ENCODE measurements around the gene TTLL12. TPM values are rescaled to one million over a fixed set of nuclear protein-coding genes. Genes with fewer than 3 reads are reported as not detected.

Gene TTLL12
- total RNA-seq, 1 donor from 2014 or later: 21.4 TPM

- H3K27ac Mint-ChIP-seq (ENCODE audit: unreplicated experiment): no peak within 1 kb of the TSS
Measured at GRCh38 chr22:43151251-43152002, 35.5 kb downstream of the TTLL12 start, which contains the start of gene TSPO. TSS of gene TSPO (plus strand) at chr22:43151559. CDS start at chr22:43159239, 7,680 bp downstream.

GRCh38 chr22:43150731-43151206, 36.2 kb downstream of the TTLL12 start:
- Histone ChIP-seq H3K4me1 (ENCODE audit: insufficient read depth, low read length) (peaks cover 9% of the 10 kb centered on the region), H3K27ac (ENCODE audit: low read depth, low read length) (no peak overlapping the region), H3K9me3 (ENCODE audit: insufficient read depth, low read depth, low read length) (no peaks in the 10 kb centered on the region), H3K79me2 (ENCODE audit: insufficient read depth, low read length) (peaks cover 42% of the 10 kb centered on the region), H3K4me2 (ENCODE audit: low read length) (peak overlapping the region; percentile 98), H3K36me3 (ENCODE audit: insufficient read depth, low read length) (no peaks in the 10 kb centered on the region), H3K4me3 (ENCODE audit: insufficient read depth, low read depth, low read length) (peak overlapping the region; percentile 71), H3K27me3 (ENCODE audit: insufficient read depth, low read length) (no peaks in the 10 kb centered on the region), H2AFZ (ENCODE audit: low read depth, low read length) (peak overlapping the region; percentile 98), H3K9ac (ENCODE audit: low read length) (peak overlapping the region; percentile 86), H4K20me1 (ENCODE audit: insufficient read depth, low read length) (peaks cover 23% of the 10 kb centered on the region)
- DNase-seq (ENCODE audit: low read depth) (no peak), FAIRE-seq (no peak)
- peaks cover 4% of the 10 kb centered on the region for H3K27me3 Mint-ChIP-seq (ENCODE audit: low read depth, unreplicated experiment)
- H3K9me3 Mint-ChIP-seq (ENCODE audit: unreplicated experiment): no peaks in the 10 kb centered on the region
- H3K27ac Mint-ChIP-seq (ENCODE audit: unreplicated experiment): no peak overlapping the region
- H3K4me1 Mint-ChIP-seq (ENCODE audit: low read depth, unreplicated experiment): peaks cover 4% of the 10 kb centered on the region
- H3K36me3 Mint-ChIP-seq (ENCODE audit: low read depth, unreplicated experiment): peaks cover 2% of the 10 kb centered on the region
- TF ChIP-seq EZH2 (IDR thresholded peaks at IDR 0.05; ENCODE audit: insufficient read depth, low read length): no peak
- TF ChIP-seq CTCF (IDR thresholded peaks at IDR 0.05; ENCODE audit: insufficient read depth, low read depth, low read length): no peak
- H3K4me3 Mint-ChIP-seq (ENCODE audit: unreplicated experiment): peak overlapping the region; percentile 84

More at GRCh38 chr22:43151251-43152002, 35.5 kb downstream of the TTLL12 start, which contains the start of gene TSPO:
- Mint-ChIP-seq H3K36me3 (ENCODE audit: low read depth, unreplicated experiment) (peaks cover 2% of the 10 kb centered on the region), H3K4me3 (ENCODE audit: unreplicated experiment) (peak within 1 kb of the TSS; percentile 84), H3K27me3 (ENCODE audit: low read depth, unreplicated experiment) (peaks cover 4% of the 10 kb centered on the region), H3K4me1 (ENCODE audit: low read depth, unreplicated experiment) (peaks cover 4% of the 10 kb centered on the region), H3K9me3 (ENCODE audit: unreplicated experiment) (no peaks in the 10 kb centered on the region)
- DNase-seq (ENCODE audit: low read depth): no peak
- Histone ChIP-seq H4K20me1 (ENCODE audit: insufficient read depth, low read length) (peaks cover 30% of the 10 kb centered on the region), H3K4me3 (ENCODE audit: insufficient read depth, low read depth, low read length) (peak within 1 kb of the TSS; percentile 71), H3K36me3 (ENCODE audit: insufficient read depth, low read length) (no peaks in the 10 kb centered on the region), H3K27ac (ENCODE audit: low read depth, low read length) (peak within 1 kb of the TSS; percentile 50), H2AFZ (ENCODE audit: low read depth, low read length) (peak within 1 kb of the TSS; percentile 98), H3K27me3 (ENCODE audit: insufficient read depth, low read length) (no peaks in the 10 kb centered on the region), H3K9me3 (ENCODE audit: insufficient read depth, low read depth, low read length) (no peaks in the 10 kb centered on the region), H3K4me1 (ENCODE audit: insufficient read depth, low read length) (peaks cover 9% of the 10 kb centered on the region), H3K4me2 (ENCODE audit: low read length) (peak within 1 kb of the TSS; percentile 98), H3K9ac (ENCODE audit: low read length) (peak within 1 kb of the TSS; percentile 86), H3K79me2 (ENCODE audit: insufficient read depth, low read length) (peaks cover 48% of the 10 kb centered on the region)
- no peak for FAIRE-seq
- TF ChIP-seq EZH2 (IDR thresholded peaks at IDR 0.05; ENCODE audit: insufficient read depth, low read length) (no peak), CTCF (IDR thresholded peaks at IDR 0.05; ENCODE audit: insufficient read depth, low read depth, low read length) (no peak)

- Histone ChIP-seq H3K9ac (ENCODE audit: low read length) (no peak overlapping the region), H4K20me1 (ENCODE audit: insufficient read depth, low read length) (peaks cover 2% of the 10 kb centered on the region), H3K36me3 (ENCODE audit: insufficient read depth, low read length) (no peaks in the 10 kb centered on the region), H3K4me3 (ENCODE audit: insufficient read depth, low read depth, low read length) (no peak overlapping the region), H3K27ac (ENCODE audit: low read depth, low read length) (no peak overlapping the region), H2AFZ (ENCODE audit: low read depth, low read length) (no peak overlapping the region), H3K79me2 (ENCODE audit: insufficient read depth, low read length) (peaks cover 20% of the 10 kb centered on the region), H3K4me2 (ENCODE audit: low read length) (no peak overlapping the region), H3K27me3 (ENCODE audit: insufficient read depth, low read length) (no peaks in the 10 kb centered on the region), H3K4me1 (ENCODE audit: insufficient read depth, low read length) (peaks cover 9% of the 10 kb centered on the region), H3K9me3 (ENCODE audit: insufficient read depth, low read depth, low read length) (no peaks in the 10 kb centered on the region)
- H3K4me1 Mint-ChIP-seq (ENCODE audit: low read depth, unreplicated experiment): peaks cover 2% of the 10 kb centered on the region
- TF ChIP-seq CTCF (IDR thresholded peaks at IDR 0.05; ENCODE audit: insufficient read depth, low read depth, low read length): no peak
- TF ChIP-seq EZH2 (IDR thresholded peaks at IDR 0.05; ENCODE audit: insufficient read depth, low read length): no peak
- DNase-seq (ENCODE audit: low read depth) (no peak), FAIRE-seq (no peak)
- H3K9me3 Mint-ChIP-seq (ENCODE audit: unreplicated experiment): no peaks in the 10 kb centered on the region
- no peak overlapping the region for H3K27ac Mint-ChIP-seq (ENCODE audit: unreplicated experiment)
- peaks cover 4% of the 10 kb centered on the region for H3K27me3 Mint-ChIP-seq (ENCODE audit: low read depth, unreplicated experiment)
- no peak overlapping the region for H3K4me3 Mint-ChIP-seq (ENCODE audit: unreplicated experiment)
- H3K36me3 Mint-ChIP-seq (ENCODE audit: low read depth, unreplicated experiment): no peaks in the 10 kb centered on the region
Measured at GRCh38 chr22:43148581-43148980, 38.4 kb downstream of the TTLL12 start.

All from astrocyte (in vitro differentiated cells and primary cell).